Gastroesophageal sphincter (tissue), 4 donors: ENCODE measurements around the gene CTNNA3. TPM values are rescaled to one million over a fixed set of nuclear protein-coding genes. Genes with fewer than 3 reads are reported as not detected.

Source experiments
- ATAC-seq: fragments of 150-250 bp; one replicate; pipeline ENCODE4 v1.9.1; 2016; ENCODE audit warnings: mild to moderate bottlenecking, moderate library complexity
- H3K27ac ChIP-seq, 4 donors: fragments of 200-600 bp; sonication (generic) in 3 of 4; 1 replicate in 3 of 4; 2 replicates in 1 of 4; pipeline ENCODE4 v1.5.1; 2016 to 2019
- H3K27me3 ChIP-seq: fragments of 200-600 bp; sonication (generic); one replicate; pipeline ENCODE4 v1.5.1; 2019
- H3K36me3 ChIP-seq, 2 donors: fragments of 200-600 bp; sonication (generic); one replicate each; pipeline ENCODE4 v1.5.1; 2019; ENCODE audit warnings: control low read depth in 1 of 2
- H3K4me1 ChIP-seq, 3 donors: fragments of 200-600 bp; sonication (generic); 1 replicate in 2 of 3; 2 replicates in 1 of 3; pipeline ENCODE4 v1.5.1; 2016 to 2019; ENCODE audit warnings: control low read depth in 2 of 3
- H3K4me3 ChIP-seq, 2 donors: fragments of 200-600 bp; sonication (generic); one replicate each; pipeline ENCODE4 v1.5.1; 2019; ENCODE audit warnings: mild to moderate bottlenecking in 1 of 2, moderate library complexity in 1 of 2
- H3K9me3 ChIP-seq, 3 donors: fragments of 200-600 bp; sonication (generic); one replicate each; pipeline ENCODE4 v1.5.1; 2017 to 2019; ENCODE audit warnings: control low read depth in 2 of 3
- EP300 ChIP-seq: sonication (generic); formaldehyde crosslinking; IDR thresholded peaks from one replicate; pipeline ENCODE4 v1.6.1; 2017; ENCODE audit warnings: antibody characterized with exemption, mild to moderate bottlenecking
- POLR2A ChIP-seq, 2 donors: fragments of 450-650 bp; IDR thresholded peaks; one replicate each; pipeline ENCODE4 v1.6.1; 2017; ENCODE audit warnings: antibody characterized with exemption in 2 of 2, mild to moderate bottlenecking in 2 of 2, moderate library complexity in 1 of 2
- POLR2AphosphoS5 ChIP-seq: sonication (generic); formaldehyde crosslinking; IDR thresholded peaks from one replicate; pipeline ENCODE4 v1.6.1; 2017; ENCODE audit warnings: antibody characterized with exemption
- WGBS, 2 donors: methylation state at CpG; one replicate each; pipeline ENCODE4 v1.1.5; 2018; ENCODE audit warnings: low coverage in 1 of 2; 5-methylcytosine and 5-hydroxymethylcytosine counted together
- total RNA-seq, 4 donors: library from RNA; depleted of rRNA; stranded (reverse); fragments of >200 nt; gene quantifications; one replicate each; pipeline ENCODE4 v1.1.0, GENCODE V29; 2016
- TF ChIP-seq, protein P1 (sequence below), 4 experiments: fragments of 200-600 bp in 2 of 4; fragments of 450-650 bp in 2 of 4; sonication (generic) in 1 of 4; IDR thresholded peaks; one replicate each; pipeline ENCODE4 v1.5.1; 2017 to 2019; ENCODE audit warnings: antibody characterized with exemption in 4 of 4, mild to moderate bottlenecking in 2 of 4, moderate library complexity in 2 of 4

Gene CTNNA3
- total RNA-seq, 4 donors from 2014 or later, result 5.1 to 22.0 (median 13.8) TPM

DNA sequence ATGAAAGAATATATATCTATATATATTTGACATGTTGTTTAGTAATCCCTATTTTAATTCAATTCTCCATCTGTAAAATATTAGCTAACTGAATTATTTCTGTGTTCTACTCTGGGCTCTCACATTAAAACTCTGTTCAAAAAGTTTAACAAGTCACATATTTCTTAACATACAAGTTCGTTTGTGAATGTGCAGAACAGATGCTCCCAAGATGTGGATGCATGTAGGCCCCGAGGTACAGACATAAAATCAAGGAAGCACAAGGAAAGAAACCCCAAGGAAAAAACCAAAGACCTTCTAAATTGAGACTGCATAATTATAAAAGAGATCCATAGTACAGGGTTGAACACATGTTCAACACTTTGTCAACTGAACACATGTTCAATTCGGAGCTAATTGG lies 595.0 kb downstream of the CTNNA3 start:
- ATAC-seq, result no peak
- Histone ChIP-seq H3K4me1 (no peaks in the 10 kb centered on the region), H3K27me3 (no peaks in the 10 kb centered on the region), H3K36me3 (no peaks in the 10 kb centered on the region), H3K9me3 (no peaks in the 10 kb centered on the region), H3K27ac (no peak overlapping the region), H3K4me3 (no peak overlapping the region)
- TF ChIP-seq POLR2AphosphoS5 (no peak), POLR2A (IDR thresholded peaks at IDR 0.05) (no peak), EP300 (no peak)
- TF ChIP-seq, protein P1, sequence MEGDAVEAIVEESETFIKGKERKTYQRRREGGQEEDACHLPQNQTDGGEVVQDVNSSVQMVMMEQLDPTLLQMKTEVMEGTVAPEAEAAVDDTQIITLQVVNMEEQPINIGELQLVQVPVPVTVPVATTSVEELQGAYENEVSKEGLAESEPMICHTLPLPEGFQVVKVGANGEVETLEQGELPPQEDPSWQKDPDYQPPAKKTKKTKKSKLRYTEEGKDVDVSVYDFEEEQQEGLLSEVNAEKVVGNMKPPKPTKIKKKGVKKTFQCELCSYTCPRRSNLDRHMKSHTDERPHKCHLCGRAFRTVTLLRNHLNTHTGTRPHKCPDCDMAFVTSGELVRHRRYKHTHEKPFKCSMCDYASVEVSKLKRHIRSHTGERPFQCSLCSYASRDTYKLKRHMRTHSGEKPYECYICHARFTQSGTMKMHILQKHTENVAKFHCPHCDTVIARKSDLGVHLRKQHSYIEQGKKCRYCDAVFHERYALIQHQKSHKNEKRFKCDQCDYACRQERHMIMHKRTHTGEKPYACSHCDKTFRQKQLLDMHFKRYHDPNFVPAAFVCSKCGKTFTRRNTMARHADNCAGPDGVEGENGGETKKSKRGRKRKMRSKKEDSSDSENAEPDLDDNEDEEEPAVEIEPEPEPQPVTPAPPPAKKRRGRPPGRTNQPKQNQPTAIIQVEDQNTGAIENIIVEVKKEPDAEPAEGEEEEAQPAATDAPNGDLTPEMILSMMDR (IDR thresholded peaks at IDR 0.05), result no peak
- 53 to 68% methylated on average over 3 of the region's 3 CpGs for WGBS, 2 donors

DNA sequence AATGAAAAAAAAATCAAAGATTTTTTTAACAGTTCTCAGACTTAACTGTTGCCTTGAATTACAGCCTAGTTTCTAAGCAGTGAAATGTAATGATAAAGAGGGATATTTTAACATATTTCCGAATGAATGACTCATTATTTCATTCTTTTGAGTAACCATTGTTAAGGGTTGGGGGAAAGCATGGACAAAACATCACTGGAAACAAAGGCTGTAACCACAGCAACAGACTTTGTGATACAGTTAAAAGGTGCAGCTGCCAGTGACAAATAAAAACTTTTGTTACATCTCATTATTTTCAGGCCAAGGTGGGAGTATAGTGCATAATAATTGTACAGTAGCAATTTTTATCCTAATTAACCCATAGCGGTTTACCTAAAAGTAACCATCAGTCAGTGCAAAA lies 597.5 kb downstream of the CTNNA3 start:
- 49 to 56% methylated on average over 2 of the region's 2 CpGs for WGBS, 2 donors
- Histone ChIP-seq H3K36me3 (no peaks in the 10 kb centered on the region), H3K27me3 (no peaks in the 10 kb centered on the region), H3K4me3 (no peak overlapping the region), H3K9me3 (no peaks in the 10 kb centered on the region), H3K27ac (no peak overlapping the region), H3K4me1 (no peaks in the 10 kb centered on the region)
- no peak for ATAC-seq
- no peak for TF ChIP-seq POLR2A (IDR thresholded peaks at IDR 0.05)
- no peak for TF ChIP-seq EP300
- TF ChIP-seq, protein P1 (IDR thresholded peaks at IDR 0.05), result no peak
- TF ChIP-seq POLR2AphosphoS5, result no peak

DNA sequence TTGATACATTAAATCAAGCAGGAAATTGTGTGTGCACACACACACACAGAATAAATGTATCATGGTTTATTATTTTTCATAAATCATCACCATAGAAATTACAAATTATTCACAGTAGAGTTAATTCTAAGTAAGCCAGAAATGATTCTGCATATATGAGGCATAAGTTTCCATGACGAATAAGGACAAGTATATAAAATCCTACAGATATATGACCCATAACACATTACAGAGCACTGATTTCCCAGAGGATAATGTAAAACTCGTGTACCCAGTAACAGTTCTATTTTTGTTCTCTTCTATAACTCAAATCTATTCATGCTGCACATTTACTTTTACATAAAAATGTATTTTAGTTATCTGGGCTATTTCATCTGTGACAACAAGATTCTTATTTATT lies 600.5 kb downstream of the CTNNA3 start:
- 50 to 59% methylated on average over 2 of the region's 2 CpGs for WGBS, 2 donors
- Histone ChIP-seq H3K36me3 (no peaks in the 10 kb centered on the region), H3K27me3 (no peaks in the 10 kb centered on the region), H3K9me3 (no peaks in the 10 kb centered on the region), H3K4me1 (no peaks in the 10 kb centered on the region), H3K4me3 (no peak overlapping the region), H3K27ac (no peak overlapping the region)
- TF ChIP-seq EP300, result no peak
- no peak for ATAC-seq

DNA sequence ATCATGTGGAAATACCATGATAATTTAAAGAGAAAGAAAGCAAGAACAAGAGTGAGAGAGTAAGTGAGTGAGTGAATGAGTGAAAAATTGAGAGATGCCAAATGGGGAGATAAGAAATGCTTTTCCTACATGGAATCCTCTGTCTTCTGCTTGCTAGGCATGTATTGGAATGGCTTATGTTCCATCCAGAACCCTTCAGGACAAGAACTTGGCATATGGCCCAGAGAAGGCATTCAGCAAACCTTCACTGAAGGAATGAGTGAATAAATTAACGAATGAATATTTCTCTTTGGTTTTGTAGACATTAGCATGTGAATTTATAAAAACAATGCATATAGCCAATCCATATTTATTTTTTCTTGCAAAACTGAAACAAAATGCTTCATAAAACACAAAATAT lies 608.0 kb downstream of the CTNNA3 start:
- H3K36me3 ChIP-seq, result no peaks in the 10 kb centered on the region
- no peak overlapping the region for H3K4me3 ChIP-seq
- ATAC-seq, result no peak
- 50 to 58% methylated on average over 1 of the region's 1 CpG for WGBS, 2 donors
- no peaks in the 10 kb centered on the region for H3K27me3 ChIP-seq
- H3K9me3 ChIP-seq, result no peaks in the 10 kb centered on the region
- H3K27ac ChIP-seq, result no peak overlapping the region
- TF ChIP-seq POLR2A (IDR thresholded peaks at IDR 0.05) (no peak), POLR2AphosphoS5 (no peak), EP300 (no peak)
- TF ChIP-seq, protein P1 (IDR thresholded peaks at IDR 0.05), result no peak
- H3K4me1 ChIP-seq, result peaks cover 0 to 23% (median 0%) of the 10 kb centered on the region in 3 donors

DNA sequence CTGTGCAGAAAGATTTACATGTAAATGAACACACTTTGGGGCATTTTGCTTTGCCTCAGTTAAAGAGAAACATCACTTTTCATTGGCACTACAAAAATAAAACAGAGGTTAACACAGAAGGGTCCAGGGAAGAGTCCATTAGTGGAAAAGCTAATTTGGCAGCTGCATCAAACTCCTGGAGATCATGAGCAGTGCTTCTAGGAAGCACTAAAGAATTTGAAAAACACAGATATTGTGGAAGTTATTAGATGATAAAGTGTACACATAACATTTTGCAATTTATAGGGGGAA lies 608.9 kb downstream of the CTNNA3 start:
- H3K4me1 ChIP-seq, result peaks cover 0 to 23% (median 0%) of the 10 kb centered on the region in 3 donors
- H3K4me3 ChIP-seq, result no peak overlapping the region
- H3K36me3 ChIP-seq, result no peaks in the 10 kb centered on the region
- ATAC-seq, result no peak
- no peak overlapping the region for H3K27ac ChIP-seq
- TF ChIP-seq, protein P1 (IDR thresholded peaks at IDR 0.05), result no peak
- TF ChIP-seq EP300 (no peak), POLR2AphosphoS5 (no peak), POLR2A (IDR thresholded peaks at IDR 0.05) (no peak)
- no peaks in the 10 kb centered on the region for H3K9me3 ChIP-seq
- no peaks in the 10 kb centered on the region for H3K27me3 ChIP-seq
